HL-60/S4 (cell line): ENCODE data around the gene ZNF764.
"Not testable (repeated sequence)": the region's sequence is repeated elsewhere in the genome, so short reads cannot be mapped to it uniquely, and the experiment has no call there.

Experiments
- in situ Hi-C: fragments of 300-500 bp; cut with MboI; formaldehyde crosslinking; loops from 2 replicates; pipeline ENCODE4 v1.14.3; 2022; ENCODE audit warnings: low sequenced_read_pairs

The ZNF764 gene

DNA sequence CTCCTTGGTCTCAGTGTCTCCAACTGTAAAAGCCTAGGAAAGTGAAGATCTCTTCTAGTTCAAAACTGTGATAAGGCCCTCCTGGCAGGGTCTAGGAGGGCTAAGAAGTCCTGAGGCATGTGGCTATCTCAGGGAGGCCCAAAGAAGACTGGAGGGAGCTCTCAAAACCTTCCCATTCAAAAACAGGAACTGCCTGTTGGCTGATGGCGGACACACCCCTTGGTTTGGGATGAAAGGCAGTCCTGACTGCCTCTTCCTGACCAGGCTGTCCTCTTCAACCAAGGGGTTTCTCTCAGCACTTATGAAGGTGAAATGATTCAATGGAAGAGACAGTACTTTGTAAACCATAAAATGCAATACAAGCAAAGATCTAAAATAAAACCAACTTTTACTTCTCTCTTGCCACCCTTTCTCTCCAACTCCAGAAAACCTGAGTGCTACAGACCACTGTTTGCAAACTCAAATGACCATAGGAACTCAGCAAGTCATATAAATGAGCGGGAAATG is 4.7 kb downstream of the ZNF764 start:
- in situ Hi-C loops = no loop called here

DNA sequence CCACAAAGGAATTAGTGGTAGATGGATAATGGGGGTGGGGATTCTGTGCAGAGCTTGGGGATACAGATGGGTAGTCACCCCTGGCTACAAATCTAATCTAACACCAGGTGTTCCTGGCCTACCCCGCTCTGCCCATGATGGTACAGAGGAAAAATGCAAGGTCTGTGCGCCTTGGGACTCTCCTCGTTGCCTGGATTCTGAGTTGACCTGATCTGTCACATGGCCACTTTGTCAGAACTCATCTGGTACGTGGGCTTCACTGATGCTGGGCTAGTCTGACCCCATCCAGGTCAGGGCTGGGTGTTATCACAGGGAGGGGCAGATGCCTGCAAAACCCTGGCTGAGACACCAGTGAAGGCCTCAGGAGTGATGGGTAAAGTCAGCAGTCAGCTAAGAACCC is 5.2 kb downstream of the ZNF764 start:
- in situ Hi-C loops = no loop called here

DNA sequence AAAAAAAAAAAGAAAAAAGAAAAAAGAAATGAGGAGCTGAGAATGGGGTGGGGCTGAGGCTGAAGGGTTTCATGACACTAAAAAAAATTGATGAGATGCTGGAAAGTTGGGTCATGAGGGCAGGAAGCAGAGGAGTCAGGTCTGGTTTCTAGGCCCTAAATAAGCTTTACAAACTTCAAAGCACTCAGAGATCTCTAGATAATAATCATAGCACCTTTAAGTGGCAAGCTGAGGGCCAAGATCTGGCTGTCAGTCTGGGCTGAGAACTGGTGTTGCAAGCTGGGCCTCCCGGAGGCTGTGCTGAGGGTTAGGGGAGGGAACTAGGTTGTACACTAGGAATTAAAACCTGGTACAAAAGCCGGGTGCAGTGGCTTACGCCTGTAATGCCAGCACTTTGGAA is 6.4 kb downstream of the ZNF764 start:
- in situ Hi-C loops = no loop called here

DNA sequence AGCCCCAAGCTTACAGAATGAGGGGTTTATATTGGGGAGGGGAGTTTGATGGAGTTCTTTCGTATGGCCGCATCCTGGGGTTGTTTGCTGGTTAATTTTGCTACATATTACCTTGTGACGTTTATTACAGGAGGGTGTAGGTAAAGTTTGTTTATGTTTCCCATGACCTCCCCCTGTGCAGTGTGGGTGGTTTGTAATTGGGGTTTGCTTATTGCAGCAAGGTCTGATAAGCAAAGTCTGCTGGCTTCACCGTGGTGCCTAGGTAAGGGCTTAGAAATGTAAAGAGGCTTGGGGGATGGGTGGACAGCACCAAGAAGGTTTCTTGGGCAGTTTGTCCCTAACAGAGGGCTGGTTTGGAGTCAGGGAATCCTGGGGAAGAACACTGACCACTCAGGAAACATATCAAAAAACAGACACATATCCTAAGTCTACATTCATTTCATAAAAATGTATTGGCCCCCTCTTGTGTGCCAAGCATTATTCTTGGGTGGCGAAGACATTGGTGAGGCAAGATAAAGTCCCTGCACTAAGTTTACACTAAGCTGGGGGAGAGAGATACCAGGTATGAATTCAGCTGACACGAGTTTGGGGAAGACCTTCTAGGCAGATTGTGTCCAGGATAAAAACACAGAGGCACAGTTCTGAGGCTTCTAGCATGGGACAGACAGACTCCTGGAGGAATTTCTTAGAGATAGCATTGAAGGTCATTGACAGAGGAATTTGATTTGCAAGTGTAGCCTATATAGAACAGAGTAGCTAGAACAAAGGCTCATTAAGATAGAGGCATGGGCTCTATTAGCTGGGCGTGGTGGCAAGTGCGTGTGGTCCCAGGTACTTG is 9.5 kb downstream of the ZNF764 start:
- in situ Hi-C loops = no loop called here

- in situ Hi-C loops = no loop called here
Observed at GRCh38 chr16:30546115-30546514, 12.1 kb downstream of the ZNF764 start.

GRCh38 chr16:30543067-30543466 is 15.1 kb downstream of the ZNF764 start:
- in situ Hi-C loops = no loop called here

- in situ Hi-C loops = no loop called here
Observed at GRCh38 chr16:30541502-30542329, 16.5 kb downstream of the ZNF764 start.

- in situ Hi-C loops = not testable (repeated sequence)
Observed at GRCh38 chr16:30540916-30541464, 17.2 kb downstream of the ZNF764 start.

DNA sequence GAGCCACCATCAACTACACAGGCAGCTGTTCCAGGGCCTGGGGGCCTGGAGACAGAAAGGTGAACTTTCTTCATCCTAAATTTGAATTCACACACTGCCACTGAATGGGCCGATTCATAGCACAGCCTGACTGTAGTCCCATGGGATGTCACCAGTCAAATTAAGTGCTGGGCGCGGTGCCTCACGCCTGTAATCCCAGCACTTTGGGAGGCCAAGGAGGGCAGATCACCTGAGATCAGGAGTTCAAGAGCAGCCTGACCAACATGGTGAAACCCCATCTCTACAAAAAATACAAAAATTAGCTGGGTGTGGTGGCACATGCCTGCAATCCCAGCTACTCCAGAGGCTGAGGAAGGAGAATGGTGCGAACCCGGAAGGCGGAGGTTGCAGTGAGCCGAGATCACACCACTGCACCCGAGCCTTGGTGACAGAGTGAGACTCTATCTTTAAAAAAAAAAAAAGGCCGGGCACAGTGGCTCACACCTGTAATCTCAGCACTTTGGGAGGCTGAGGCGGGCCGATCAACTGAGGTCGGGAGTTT is 18.1 kb downstream of the ZNF764 start:
- in situ Hi-C loops = not testable (repeated sequence)

DNA sequence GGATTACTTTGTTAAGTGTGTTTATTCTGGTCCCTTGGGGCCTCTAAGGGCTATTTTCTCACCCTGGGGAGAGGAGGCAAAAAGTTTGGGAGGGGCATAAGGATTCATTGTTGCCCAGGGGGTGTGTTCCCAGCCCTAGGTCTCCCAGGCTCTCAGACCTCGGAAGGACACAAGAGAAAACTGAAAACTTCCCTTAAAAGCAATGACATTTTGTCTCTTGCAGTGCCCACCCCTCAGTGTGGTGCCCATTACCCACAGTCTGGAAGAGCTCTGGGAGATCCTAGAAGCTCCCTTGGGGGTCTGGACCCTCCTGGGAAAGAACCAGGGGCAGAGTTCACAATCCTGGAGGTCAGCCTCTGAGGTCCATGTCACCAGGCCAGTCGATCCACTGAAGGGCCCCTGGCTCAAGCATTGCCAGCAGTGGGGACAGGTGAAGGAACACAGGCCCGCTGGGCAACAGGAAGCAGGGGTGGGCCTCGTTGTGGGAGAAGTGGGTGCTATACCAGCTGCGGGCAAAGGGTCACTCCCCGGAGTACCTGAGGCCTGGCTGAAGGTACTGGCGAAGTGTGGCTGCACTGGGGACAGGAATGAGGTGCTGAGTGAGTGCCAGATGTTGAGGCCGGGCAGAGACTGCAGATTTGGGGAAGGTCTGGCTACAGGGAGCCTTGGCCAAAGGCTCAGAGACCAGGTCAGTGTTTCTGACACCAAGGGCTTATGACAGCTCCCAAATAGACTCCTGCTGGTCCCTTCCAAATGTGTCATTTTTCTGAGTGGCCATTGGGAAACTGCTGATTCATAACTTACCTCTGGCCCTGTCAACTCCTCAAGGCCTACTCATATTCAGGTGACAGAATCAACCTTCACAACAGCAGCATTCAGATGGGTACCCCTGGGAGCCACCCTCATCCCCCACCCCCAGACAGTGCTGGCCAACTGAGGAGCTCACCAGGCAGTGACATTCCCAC is 18.9 kb downstream of the ZNF764 start:
- in situ Hi-C loops = no loop called here

GRCh38 chr16:30536391-30537024 is 21.7 kb downstream of the ZNF764 start:
- in situ Hi-C loops = not testable (repeated sequence)

- in situ Hi-C loops = no loop called here
Observed at GRCh38 chr16:30535777-30536190, 22.4 kb downstream of the ZNF764 start.

DNA sequence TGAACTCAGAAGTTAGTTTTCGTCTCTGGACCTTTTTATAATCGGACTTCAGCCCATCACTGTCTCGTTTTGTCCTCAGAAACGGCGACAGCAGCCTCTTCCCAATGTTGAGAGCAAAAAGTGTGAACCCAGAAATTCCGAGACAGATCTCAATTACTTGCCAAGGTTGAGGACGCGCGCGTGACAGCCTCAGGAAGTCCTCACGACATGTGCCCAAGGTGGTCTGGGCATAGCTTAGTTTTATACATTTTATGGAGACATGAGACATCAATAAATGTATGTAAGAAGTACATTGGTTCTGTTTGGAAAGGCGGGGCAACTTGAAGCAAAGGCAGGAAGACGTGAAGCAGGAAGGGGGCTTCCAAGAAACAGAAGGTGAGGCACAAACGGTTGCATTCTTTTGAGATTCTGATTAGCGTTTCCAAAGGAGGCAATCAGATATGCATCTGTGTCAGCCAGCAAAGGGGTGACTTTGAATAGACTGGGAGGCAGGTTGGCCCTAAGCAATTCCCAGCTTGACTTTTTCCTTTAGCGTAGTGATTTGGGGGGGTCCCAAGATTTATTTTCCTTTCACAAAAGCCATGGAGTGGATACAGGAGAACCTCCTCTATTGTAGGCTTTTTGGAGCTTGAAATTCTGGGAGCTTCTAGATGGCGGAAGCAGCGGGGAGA is 22.9 kb downstream of the ZNF764 start:
- in situ Hi-C loops = no loop called here

GRCh38 chr16:30534368-30535105 is 23.6 kb downstream of the ZNF764 start, which contains the start of gene ZNF747:
TSS of gene ZNF747 (minus strand) at chr16:30534858. CDS start at chr16:30534679, 179 bp downstream.
- in situ Hi-C loops = no loop called here

GRCh38 chr16:30533748-30534367 is 24.3 kb downstream of the ZNF764 start:
- in situ Hi-C loops = no loop called here

GRCh38 chr16:30533146-30533522 is 25.0 kb downstream of the ZNF764 start:
- in situ Hi-C loops = no loop called here

GRCh38 chr16:30532285-30533145 is 25.7 kb downstream of the ZNF764 start:
- in situ Hi-C loops = no loop called here
